ENCODE data around the gene RAB28. TPM values are rescaled to one million over a fixed set of nuclear protein-coding genes. Genes with fewer than 3 reads are reported as not detected.
A peak's percentile ranks its signal among the peaks of the same experiment; 100 is the strongest.

Gene RAB28
- polyA plus RNA-seq, 1 donor, result 18.4 TPM

- Histone ChIP-seq H3K4me1 (ENCODE audit: control insufficient read depth, insufficient read depth, low read length) (no peaks in the 10 kb centered on the region), H3K36me3 (ENCODE audit: control insufficient read depth, insufficient read depth, low read length) (peaks cover 5% of the 10 kb centered on the region), H3K4me3 (ENCODE audit: low read length) (no peak overlapping the region), H3K9me3 (ENCODE audit: control insufficient read depth, low read depth, low read length) (peaks cover 3% of the 10 kb centered on the region), H3K27me3 (ENCODE audit: control insufficient read depth, insufficient read depth, low read length) (no peaks in the 10 kb centered on the region), H3K27ac (ENCODE audit: low read length) (no peak overlapping the region)
- WGBS (ENCODE audit: insufficient coverage, low lambda C conversion rate), result no CpG with 5 or more reads among the region's 3 CpGs
- DNase-seq, result peak in 1 of 2 donors; percentile 29
Measured at GRCh38 chr4:13325744-13326143, 158.4 kb downstream of the RAB28 start.

GRCh38 chr4:13323921-13324320, 160.2 kb downstream of the RAB28 start:
- H3K4me1 ChIP-seq (ENCODE audit: control insufficient read depth, insufficient read depth, low read length), result no peaks in the 10 kb centered on the region
- no peak overlapping the region for H3K4me3 ChIP-seq (ENCODE audit: low read length)
- WGBS (ENCODE audit: insufficient coverage, low lambda C conversion rate), result no CpG with 5 or more reads among the region's 3 CpGs
- no peak for DNase-seq
- peaks cover 5% of the 10 kb centered on the region for H3K36me3 ChIP-seq (ENCODE audit: control insufficient read depth, insufficient read depth, low read length)
- no peak overlapping the region for H3K27ac ChIP-seq (ENCODE audit: low read length)
- H3K27me3 ChIP-seq (ENCODE audit: control insufficient read depth, insufficient read depth, low read length), result no peaks in the 10 kb centered on the region
- H3K9me3 ChIP-seq (ENCODE audit: control insufficient read depth, low read depth, low read length), result peaks cover 3% of the 10 kb centered on the region

GRCh38 chr4:13322681-13323101, 161.4 kb downstream of the RAB28 start:
- Histone ChIP-seq H3K4me3 (ENCODE audit: low read length) (no peak overlapping the region), H3K36me3 (ENCODE audit: control insufficient read depth, insufficient read depth, low read length) (peaks cover 5% of the 10 kb centered on the region), H3K9me3 (ENCODE audit: control insufficient read depth, low read depth, low read length) (peaks cover 3% of the 10 kb centered on the region), H3K27ac (ENCODE audit: low read length) (no peak overlapping the region), H3K27me3 (ENCODE audit: control insufficient read depth, insufficient read depth, low read length) (no peaks in the 10 kb centered on the region), H3K4me1 (ENCODE audit: control insufficient read depth, insufficient read depth, low read length) (no peaks in the 10 kb centered on the region)
- no peak for DNase-seq

Other genes with a start within 250 kb of the RAB28 start
- gene NKX3-2, start 60.2 kb upstream of the RAB28 start, polyA plus RNA-seq, result 1.7 TPM
- 37.3 TPM for gene BOD1L1, start 143.4 kb upstream of the RAB28 start, polyA plus RNA-seq

Data from large intestine (tissue), 3 donors.